ENCODE data around the gene GOLGA2.

The GOLGA2 gene

DNA sequence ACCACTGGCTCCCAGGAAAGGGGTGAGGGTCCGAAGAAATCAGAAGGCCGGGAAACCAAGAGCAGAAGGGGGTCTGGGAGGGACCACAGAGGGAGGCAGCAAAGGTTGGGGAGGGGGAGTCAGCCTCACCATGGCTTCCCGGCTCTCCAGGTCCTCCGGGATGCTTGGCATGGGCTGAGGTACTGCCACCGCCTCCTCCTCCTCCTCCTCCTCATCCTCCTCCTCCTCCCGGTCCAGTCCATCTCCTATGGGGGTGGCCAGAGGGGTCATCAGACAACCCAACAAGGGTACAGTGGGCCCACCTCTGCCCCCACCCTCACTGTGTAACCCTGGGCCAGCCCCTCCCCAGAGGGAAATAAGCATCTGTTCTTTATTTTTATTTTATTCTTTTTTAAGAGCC, 17.5 kb downstream of the GOLGA2 start:
- DNase-seq (ENCODE audit: low read depth): no peak
- H3K4me3 ChIP-seq (ENCODE audit: low read depth, low read length): no peak overlapping the region
- in situ Hi-C loops (cut with HindIII; ENCODE audit: low sequenced_read_pairs): no loop called here
- TF ChIP-seq, protein P1, sequence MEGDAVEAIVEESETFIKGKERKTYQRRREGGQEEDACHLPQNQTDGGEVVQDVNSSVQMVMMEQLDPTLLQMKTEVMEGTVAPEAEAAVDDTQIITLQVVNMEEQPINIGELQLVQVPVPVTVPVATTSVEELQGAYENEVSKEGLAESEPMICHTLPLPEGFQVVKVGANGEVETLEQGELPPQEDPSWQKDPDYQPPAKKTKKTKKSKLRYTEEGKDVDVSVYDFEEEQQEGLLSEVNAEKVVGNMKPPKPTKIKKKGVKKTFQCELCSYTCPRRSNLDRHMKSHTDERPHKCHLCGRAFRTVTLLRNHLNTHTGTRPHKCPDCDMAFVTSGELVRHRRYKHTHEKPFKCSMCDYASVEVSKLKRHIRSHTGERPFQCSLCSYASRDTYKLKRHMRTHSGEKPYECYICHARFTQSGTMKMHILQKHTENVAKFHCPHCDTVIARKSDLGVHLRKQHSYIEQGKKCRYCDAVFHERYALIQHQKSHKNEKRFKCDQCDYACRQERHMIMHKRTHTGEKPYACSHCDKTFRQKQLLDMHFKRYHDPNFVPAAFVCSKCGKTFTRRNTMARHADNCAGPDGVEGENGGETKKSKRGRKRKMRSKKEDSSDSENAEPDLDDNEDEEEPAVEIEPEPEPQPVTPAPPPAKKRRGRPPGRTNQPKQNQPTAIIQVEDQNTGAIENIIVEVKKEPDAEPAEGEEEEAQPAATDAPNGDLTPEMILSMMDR (IDR thresholded peaks at IDR 0.05; ENCODE audit: low read depth, low read length, missing control alignments): no peak

DNA sequence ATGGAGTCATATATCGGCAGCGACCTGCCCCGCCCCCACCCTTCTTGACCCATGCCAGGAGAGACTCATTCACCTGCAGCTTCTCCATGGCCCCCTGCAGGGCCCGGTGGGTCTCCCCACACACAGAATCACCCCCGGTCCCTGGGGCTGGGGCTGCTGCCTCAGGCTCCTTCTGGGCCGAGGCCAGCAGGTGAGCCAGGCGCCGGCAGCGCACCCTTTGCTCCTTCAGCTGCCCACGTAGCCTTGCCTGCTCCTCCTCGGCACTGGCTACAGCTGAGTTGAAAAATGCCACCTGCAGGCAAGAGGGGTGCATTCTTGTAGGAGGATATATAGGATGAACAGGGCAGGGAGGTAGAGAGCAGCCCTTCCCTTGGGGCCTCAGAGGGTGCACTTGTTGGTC, 17.9 kb downstream of the GOLGA2 start:
- no peak overlapping the region for H3K4me3 ChIP-seq (ENCODE audit: low read depth, low read length)
- TF ChIP-seq, protein P1 (IDR thresholded peaks at IDR 0.05; ENCODE audit: low read depth, low read length, missing control alignments): no peak
- DNase-seq (ENCODE audit: low read depth): no peak
- in situ Hi-C loops (cut with HindIII; ENCODE audit: low sequenced_read_pairs): no loop called here

DNA sequence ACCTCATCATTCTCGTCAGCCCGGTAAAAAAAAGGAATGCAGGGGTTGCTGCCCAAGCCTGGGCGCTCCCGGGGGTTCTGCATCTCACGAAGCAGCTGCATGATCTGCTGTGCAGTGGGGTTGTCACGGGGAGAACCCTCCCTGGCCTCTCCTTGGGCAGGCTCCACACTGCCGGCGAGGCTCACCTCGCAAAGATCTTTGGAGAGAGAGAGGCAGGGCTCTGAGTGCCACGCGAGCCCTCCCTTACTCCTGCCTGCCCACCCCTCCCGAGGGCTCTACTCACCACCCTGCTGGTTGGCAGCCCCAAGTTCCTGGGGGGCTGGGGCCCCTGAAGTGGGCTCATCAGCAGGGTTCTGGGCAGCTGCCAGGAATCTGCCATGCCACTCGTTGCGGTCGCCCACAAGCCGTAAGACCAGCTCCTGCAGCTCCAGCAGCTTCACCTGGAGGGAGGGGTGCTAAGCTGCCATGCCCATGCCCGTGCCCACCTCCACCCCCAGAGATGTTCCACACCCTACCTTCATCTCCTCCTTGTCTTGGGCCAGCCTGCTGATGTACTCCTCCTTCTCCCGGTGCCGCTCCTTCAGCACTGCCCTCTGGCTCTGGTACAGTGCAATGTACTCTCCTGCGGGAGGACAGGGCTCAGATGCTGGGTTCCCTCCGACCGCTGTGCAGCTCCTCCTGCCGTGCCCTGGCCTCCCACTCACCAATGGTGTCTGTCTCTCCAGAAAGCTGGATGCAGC, 18.6 kb downstream of the GOLGA2 start:
- in situ Hi-C loops (cut with HindIII; ENCODE audit: low sequenced_read_pairs): no loop called here
- no peak for DNase-seq (ENCODE audit: low read depth)
- no peak overlapping the region for H3K4me3 ChIP-seq (ENCODE audit: low read depth, low read length)
- TF ChIP-seq, protein P1 (IDR thresholded peaks at IDR 0.05; ENCODE audit: low read depth, low read length, missing control alignments): no peak

DNA sequence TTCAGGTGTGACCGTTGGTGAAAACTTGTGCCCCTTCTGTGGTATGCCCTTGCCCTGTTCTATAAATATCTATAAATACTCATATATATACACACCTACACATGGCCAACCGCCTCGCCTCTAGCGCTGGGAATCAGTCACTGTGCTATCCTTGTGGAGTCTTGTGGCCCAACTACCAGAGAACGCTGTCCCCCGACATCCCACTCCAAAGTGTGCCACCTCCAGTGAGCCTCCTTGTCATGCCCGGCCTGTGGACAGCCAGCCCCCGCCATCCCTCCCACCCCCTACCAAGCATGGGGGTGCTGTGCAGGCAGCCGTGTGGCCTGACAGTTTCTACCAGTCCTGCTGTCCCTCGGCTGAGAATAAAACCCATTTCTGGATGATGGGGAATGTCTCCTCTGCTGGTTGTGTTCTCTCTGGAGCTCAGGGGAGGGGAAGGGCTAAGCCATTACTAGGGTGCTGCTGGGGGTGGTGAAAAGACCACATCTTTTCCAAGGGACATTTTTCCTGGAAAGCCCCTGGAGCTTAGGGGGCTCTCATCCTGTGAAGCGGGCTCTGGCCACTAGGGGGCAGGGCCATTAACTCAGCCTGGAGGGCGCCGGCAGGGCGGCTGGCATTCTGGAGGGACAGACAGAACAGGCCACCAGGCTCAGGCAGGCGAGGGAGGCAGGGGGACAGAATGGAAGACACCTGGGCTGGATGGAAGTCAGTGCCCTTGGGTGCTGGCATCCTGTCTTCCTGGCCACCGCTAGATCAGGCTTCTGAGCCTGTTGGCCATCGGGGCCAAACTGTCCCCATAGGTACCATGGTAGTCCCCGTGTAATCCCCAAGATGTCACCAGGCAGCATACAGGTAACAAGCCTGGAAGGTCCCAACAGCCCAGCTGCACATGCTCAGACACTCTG, 20.7 kb downstream of the GOLGA2 start:
- TF ChIP-seq, protein P1 (IDR thresholded peaks at IDR 0.05; ENCODE audit: low read depth, low read length, missing control alignments): peak; percentile 95
- no peak for DNase-seq (ENCODE audit: low read depth)
- no peak overlapping the region for H3K4me3 ChIP-seq (ENCODE audit: low read depth, low read length)
- in situ Hi-C loops (cut with HindIII; ENCODE audit: low sequenced_read_pairs): no loop called here

DNA sequence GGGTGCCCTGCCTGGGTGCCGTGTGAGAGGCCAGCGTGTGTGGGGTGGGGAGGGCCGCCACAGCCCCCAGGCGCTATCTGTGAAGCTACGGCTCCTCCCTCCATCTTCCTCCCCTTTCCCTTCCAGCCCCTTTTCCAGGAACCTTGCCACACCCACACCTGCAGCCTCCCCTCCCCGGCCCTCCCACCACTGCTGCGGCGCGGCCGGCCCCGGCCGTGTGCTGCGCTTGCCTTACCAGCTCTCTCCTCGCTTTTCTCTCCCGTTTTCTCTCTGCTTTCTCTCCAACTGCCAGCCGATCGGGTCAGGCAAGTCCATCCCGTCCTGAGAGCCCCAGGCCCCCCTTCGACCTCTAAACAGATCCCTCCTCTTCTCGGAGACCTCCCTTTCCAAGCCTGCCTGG, 21.4 kb downstream of the GOLGA2 start:
- in situ Hi-C loops (cut with HindIII; ENCODE audit: low sequenced_read_pairs): no loop called here
- TF ChIP-seq, protein P1 (IDR thresholded peaks at IDR 0.05; ENCODE audit: low read depth, low read length, missing control alignments): no peak
- no peak overlapping the region for H3K4me3 ChIP-seq (ENCODE audit: low read depth, low read length)
- no peak for DNase-seq (ENCODE audit: low read depth)

DNA sequence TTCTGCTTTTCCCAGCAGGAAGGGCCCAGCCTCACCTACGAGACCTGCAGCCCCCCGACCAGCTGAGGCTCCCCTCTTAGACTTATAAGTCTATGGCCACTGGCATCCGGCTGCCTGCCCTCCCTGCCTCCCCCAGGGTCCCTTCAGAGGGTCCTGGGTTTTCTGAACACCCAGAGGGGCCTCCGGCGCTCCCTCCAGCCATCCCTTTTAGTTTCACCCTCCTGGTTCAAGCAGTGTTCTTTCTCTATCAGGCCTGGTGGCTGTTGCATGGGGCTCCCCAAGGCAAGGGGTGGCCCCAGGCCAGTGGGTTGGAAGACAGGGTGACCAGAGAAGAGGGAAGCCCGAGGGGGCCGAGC, 21.8 kb downstream of the GOLGA2 start:
- TF ChIP-seq, protein P1 (IDR thresholded peaks at IDR 0.05; ENCODE audit: low read depth, low read length, missing control alignments): no peak
- no peak overlapping the region for H3K4me3 ChIP-seq (ENCODE audit: low read depth, low read length)
- no peak for DNase-seq (ENCODE audit: low read depth)
- in situ Hi-C loops (cut with HindIII; ENCODE audit: low sequenced_read_pairs): no loop called here

Data from astrocyte of the cerebellum (primary cell).